HUES6 (cell line): ENCODE data around the gene NCOA5.

Experiments
- H3K27ac ChIP-seq: 2 replicates; pipeline ENCODE4 v1.7.0; 2013; ENCODE audit warnings: low read depth, mild to moderate bottlenecking, low read length, inconsistent platforms
- H3K27me3 ChIP-seq: 2 replicates; pipeline ENCODE4 v1.6.1; 2013; ENCODE audit warnings: low read length; ENCODE audit not compliant: control insufficient read depth, insufficient read depth
- H3K36me3 ChIP-seq: 2 replicates; pipeline ENCODE4 v1.6.1; 2013; ENCODE audit warnings: low read length; ENCODE audit not compliant: control insufficient read depth, insufficient read depth
- H3K4me1 ChIP-seq: 2 replicates; pipeline ENCODE4 v1.6.1; 2013; ENCODE audit warnings: low read length; ENCODE audit not compliant: control insufficient read depth, insufficient read depth
- H3K4me3 ChIP-seq: 2 replicates; pipeline ENCODE4 v1.5.1; 2013; ENCODE audit warnings: low read depth, low read length
- H3K9ac ChIP-seq: one replicate; pipeline ENCODE4 v1.6.1; 2013; ENCODE audit warnings: mild to moderate bottlenecking, low read length
- H3K9me3 ChIP-seq: 2 replicates; pipeline ENCODE4 v1.6.1; 2013; ENCODE audit warnings: low read depth, low read length; ENCODE audit not compliant: control insufficient read depth, insufficient read depth

Gene NCOA5

GRCh38 chr20:46087161-46087560, 2.6 kb downstream of the NCOA5 start:
- Histone ChIP-seq H3K27ac (no peak overlapping the region), H3K4me3 (no peak overlapping the region), H3K9me3 (no peaks in the 10 kb centered on the region), H3K36me3 (no peaks in the 10 kb centered on the region), H3K9ac (no peak overlapping the region), H3K4me1 (peaks cover 13% of the 10 kb centered on the region), H3K27me3 (no peaks in the 10 kb centered on the region)

- Histone ChIP-seq H3K9me3 (no peaks in the 10 kb centered on the region), H3K27me3 (no peaks in the 10 kb centered on the region), H3K27ac (no peak overlapping the region), H3K4me3 (no peak overlapping the region), H3K4me1 (peaks cover 11% of the 10 kb centered on the region), H3K9ac (no peak overlapping the region), H3K36me3 (no peaks in the 10 kb centered on the region)
Observed at GRCh38 chr20:46085179-46085851, 4.4 kb downstream of the NCOA5 start.

- no peaks in the 10 kb centered on the region for H3K27me3 ChIP-seq
- H3K36me3 ChIP-seq = no peaks in the 10 kb centered on the region
- H3K4me3 ChIP-seq = no peak overlapping the region
- peaks cover 8% of the 10 kb centered on the region for H3K4me1 ChIP-seq
- H3K9ac ChIP-seq = no peak overlapping the region
- H3K9me3 ChIP-seq = no peaks in the 10 kb centered on the region
- no peak overlapping the region for H3K27ac ChIP-seq
Observed at GRCh38 chr20:46084805-46085178, 5.0 kb downstream of the NCOA5 start.

DNA sequence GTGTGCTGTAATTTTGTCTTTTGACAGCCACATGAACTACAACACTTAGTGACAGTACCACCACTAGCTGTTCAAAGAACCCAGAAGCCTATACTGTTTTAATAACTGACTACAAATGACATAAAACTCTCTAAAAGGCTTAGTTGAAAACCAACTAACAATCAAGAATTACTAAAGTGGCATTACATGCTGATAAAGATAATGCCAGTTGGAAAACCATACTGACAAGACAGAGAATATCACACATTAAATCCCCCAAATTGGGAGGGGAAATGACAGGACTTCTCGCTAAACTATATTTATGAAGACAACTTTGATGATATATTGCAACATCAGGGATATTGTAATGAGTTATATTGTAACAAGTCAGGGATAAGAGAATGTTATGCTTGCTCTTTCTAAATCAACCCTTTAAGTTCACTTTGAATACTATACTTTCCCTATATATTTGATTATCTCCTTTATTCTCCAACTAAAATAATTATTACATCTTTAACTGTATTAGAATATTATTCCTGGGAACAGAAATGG, 6.2 kb downstream of the NCOA5 start:
- Histone ChIP-seq H3K27ac (no peak overlapping the region), H3K27me3 (no peaks in the 10 kb centered on the region), H3K4me3 (no peak overlapping the region), H3K4me1 (peaks cover 7% of the 10 kb centered on the region), H3K36me3 (peaks cover 11% of the 10 kb centered on the region), H3K9me3 (no peaks in the 10 kb centered on the region), H3K9ac (no peak overlapping the region)

- Histone ChIP-seq H3K27me3 (no peaks in the 10 kb centered on the region), H3K9me3 (no peaks in the 10 kb centered on the region), H3K27ac (no peak overlapping the region), H3K4me1 (peaks cover 2% of the 10 kb centered on the region), H3K36me3 (peaks cover 16% of the 10 kb centered on the region), H3K9ac (no peak overlapping the region), H3K4me3 (no peak overlapping the region)
Observed at GRCh38 chr20:46083101-46083500, 6.7 kb downstream of the NCOA5 start.

GRCh38 chr20:46081074-46081473, 8.7 kb downstream of the NCOA5 start:
- Histone ChIP-seq H3K4me1 (peaks cover 6% of the 10 kb centered on the region), H3K27ac (no peak overlapping the region), H3K27me3 (no peaks in the 10 kb centered on the region)

DNA sequence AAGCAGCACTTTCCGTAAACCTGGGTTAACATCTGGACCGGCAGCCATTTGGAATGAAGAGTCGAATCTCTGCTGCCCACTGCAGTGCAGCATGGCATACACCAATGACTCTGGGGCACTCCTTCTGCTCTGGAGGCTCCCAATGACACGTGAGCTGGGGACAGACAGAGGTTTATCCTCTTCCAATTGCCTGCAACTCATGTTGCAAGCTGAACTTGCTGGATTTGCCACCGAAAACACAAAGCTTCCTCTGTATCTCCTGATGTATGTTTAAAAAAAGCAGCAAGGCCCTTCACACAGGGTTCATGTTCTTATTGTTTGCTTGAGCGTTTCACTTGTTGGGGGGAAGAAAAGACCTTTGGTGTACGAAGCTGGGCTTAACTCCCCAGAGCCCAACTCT, 10.8 kb downstream of the NCOA5 start:
- peaks cover 36% of the 10 kb centered on the region for H3K36me3 ChIP-seq
- no peak overlapping the region for H3K4me3 ChIP-seq
- no peaks in the 10 kb centered on the region for H3K27me3 ChIP-seq
- peaks cover 20% of the 10 kb centered on the region for H3K4me1 ChIP-seq
- no peaks in the 10 kb centered on the region for H3K9me3 ChIP-seq
- H3K27ac ChIP-seq = no peak overlapping the region
- H3K9ac ChIP-seq = no peak overlapping the region

More at GRCh38 chr20:46081074-46081473, 8.7 kb downstream of the NCOA5 start:
- H3K4me3 ChIP-seq = no peak overlapping the region
- H3K9me3 ChIP-seq = no peaks in the 10 kb centered on the region
- no peak overlapping the region for H3K9ac ChIP-seq
- peaks cover 24% of the 10 kb centered on the region for H3K36me3 ChIP-seq

GRCh38 chr20:46077642-46078305, 12.0 kb downstream of the NCOA5 start:
- Histone ChIP-seq H3K4me1 (peaks cover 30% of the 10 kb centered on the region), H3K27me3 (no peaks in the 10 kb centered on the region), H3K36me3 (peaks cover 36% of the 10 kb centered on the region), H3K4me3 (no peak overlapping the region), H3K9ac (no peak overlapping the region), H3K27ac (no peak overlapping the region), H3K9me3 (no peaks in the 10 kb centered on the region)

- H3K27me3 ChIP-seq = no peaks in the 10 kb centered on the region
- H3K36me3 ChIP-seq = peaks cover 36% of the 10 kb centered on the region
- H3K9me3 ChIP-seq = no peaks in the 10 kb centered on the region
- no peak overlapping the region for H3K4me3 ChIP-seq
- peaks cover 34% of the 10 kb centered on the region for H3K4me1 ChIP-seq
- no peak overlapping the region for H3K27ac ChIP-seq
- H3K9ac ChIP-seq = no peak overlapping the region
Observed at GRCh38 chr20:46076806-46077205, 13.0 kb downstream of the NCOA5 start.

DNA sequence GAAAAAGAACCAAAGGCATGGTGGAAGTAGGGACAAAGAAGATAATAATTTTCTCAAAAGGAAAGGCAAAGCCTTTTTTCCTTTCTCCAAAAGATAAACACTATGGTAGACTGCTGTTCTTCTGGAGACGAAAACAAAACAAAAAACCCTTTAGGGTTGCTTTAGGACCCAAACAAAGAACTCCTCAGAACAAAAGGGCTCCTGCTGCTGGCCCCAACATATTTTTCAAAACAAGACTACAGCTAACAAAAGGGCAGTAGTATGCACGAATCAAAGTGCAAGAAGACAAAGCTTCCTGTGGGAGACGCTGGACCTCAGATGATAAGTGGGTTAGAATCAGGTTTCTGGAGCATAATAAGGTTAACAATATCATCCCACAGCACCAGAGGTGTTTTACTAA, 15.8 kb downstream of the NCOA5 start:
- Histone ChIP-seq H3K36me3 (peaks cover 44% of the 10 kb centered on the region), H3K4me1 (peaks cover 37% of the 10 kb centered on the region), H3K4me3 (no peak overlapping the region), H3K9ac (no peak overlapping the region), H3K27me3 (no peaks in the 10 kb centered on the region), H3K9me3 (no peaks in the 10 kb centered on the region), H3K27ac (no peak overlapping the region)

GRCh38 chr20:46073443-46073842, 16.3 kb downstream of the NCOA5 start:
- H3K27me3 ChIP-seq = no peaks in the 10 kb centered on the region
- H3K4me3 ChIP-seq = no peak overlapping the region
- H3K9me3 ChIP-seq = no peaks in the 10 kb centered on the region
- H3K36me3 ChIP-seq = peaks cover 42% of the 10 kb centered on the region
- no peak overlapping the region for H3K27ac ChIP-seq
- H3K4me1 ChIP-seq = peaks cover 37% of the 10 kb centered on the region
- H3K9ac ChIP-seq = no peak overlapping the region
